ENCODE data around the gene GALNT8. TPM values are rescaled to one million over a fixed set of nuclear protein-coding genes. Genes with fewer than 3 reads are reported as not detected.
"Not testable (repeated sequence)": the region's sequence is repeated elsewhere in the genome, so short reads cannot be mapped to it uniquely, and the experiment has no call there.

The GALNT8 gene
- polyA plus RNA-seq, 1 experiment: not detected

DNA sequence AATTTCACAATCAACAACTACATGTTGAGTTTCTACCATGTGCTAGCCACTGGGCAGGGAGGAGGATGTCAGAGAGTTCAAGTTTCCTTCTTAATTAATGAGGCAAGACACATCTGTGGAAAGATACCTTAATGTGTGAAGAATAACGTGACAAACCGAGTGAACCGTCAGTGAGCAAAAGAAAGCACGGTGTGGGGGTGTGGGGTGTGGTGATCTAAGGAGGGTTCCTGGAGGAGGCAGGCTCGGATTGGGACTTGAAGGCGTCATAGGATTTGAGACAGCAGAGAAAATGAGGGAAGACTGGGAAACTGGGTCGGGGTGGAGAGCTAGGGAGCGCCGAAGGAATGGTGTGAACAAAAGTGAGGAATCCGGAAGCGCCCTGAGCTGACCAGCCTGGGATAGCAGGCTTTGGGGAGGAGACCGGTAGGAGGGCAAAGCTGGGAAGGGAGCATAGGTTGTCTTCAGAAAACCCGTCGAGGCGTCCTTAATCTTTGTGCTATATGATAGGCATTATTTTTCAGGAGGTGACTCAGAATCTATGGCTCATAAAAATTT lies 22.3 kb downstream of the GALNT8 start:
- Histone ChIP-seq H3K27me3 (ENCODE audit: control insufficient read depth, insufficient read depth, low read length) (no peaks in the 10 kb centered on the region), H3K27ac (ENCODE audit: low read depth, low read length) (no peak overlapping the region), H3K4me3 (ENCODE audit: low read depth, low read length) (no peak overlapping the region), H3K9me3 (ENCODE audit: control insufficient read depth, insufficient read depth, low read length) (no peaks in the 10 kb centered on the region)
- no peak for TF ChIP-seq CTCF (IDR thresholded peaks at IDR 0.05; ENCODE audit: low read depth, low read length)
- no peak for DNase-seq (ENCODE audit: low read depth, low spot score)
- ChIA-PET POLR2A (no interaction called here), CTCF (interaction anchor here (0.6 kb wide), 1 partner anchor 14 kb away, joined by 3 read pairs; no protein-coding TSS in a partner anchor)

- Histone ChIP-seq H3K9me3 (ENCODE audit: control insufficient read depth, insufficient read depth, low read length) (no peaks in the 10 kb centered on the region), H3K27ac (ENCODE audit: low read depth, low read length) (no peak overlapping the region), H3K27me3 (ENCODE audit: control insufficient read depth, insufficient read depth, low read length) (no peaks in the 10 kb centered on the region), H3K4me3 (ENCODE audit: low read depth, low read length) (no peak overlapping the region)
- no peak for TF ChIP-seq CTCF (IDR thresholded peaks at IDR 0.05; ENCODE audit: low read depth, low read length)
- no peak for DNase-seq (ENCODE audit: low read depth, low spot score)
- ChIA-PET POLR2A (no interaction called here), CTCF (interaction anchor here (1.1 kb wide), 1 partner anchor 15 kb away, joined by 3 read pairs; no protein-coding TSS in a partner anchor)
Observed at GRCh38 chr12:4743046-4743445, 22.8 kb downstream of the GALNT8 start.

DNA sequence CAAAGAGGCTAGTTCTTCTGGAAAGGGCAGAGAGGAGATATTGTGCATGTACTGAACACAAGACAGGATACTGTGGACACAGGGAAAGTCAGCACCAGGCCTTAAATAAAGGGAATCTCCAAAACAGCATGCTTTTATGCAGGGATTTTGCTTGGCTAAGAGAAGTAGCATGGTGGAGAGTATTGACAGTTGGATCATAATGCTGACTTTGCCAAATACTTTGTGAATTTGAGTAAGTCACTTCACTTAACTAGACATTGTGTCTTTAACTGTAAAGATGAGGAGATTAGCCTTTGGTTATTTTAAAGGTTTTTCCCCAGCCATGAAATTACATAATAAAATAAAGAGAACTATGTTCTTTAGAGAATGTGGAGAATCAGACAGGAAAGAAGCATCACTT lies 24.5 kb downstream of the GALNT8 start:
- DNase-seq (ENCODE audit: low read depth, low spot score): no peak
- TF ChIP-seq CTCF (IDR thresholded peaks at IDR 0.05; ENCODE audit: low read depth, low read length): no peak
- ChIA-PET POLR2A (no interaction called here), CTCF (no interaction called here)
- Histone ChIP-seq H3K27me3 (ENCODE audit: control insufficient read depth, insufficient read depth, low read length) (no peaks in the 10 kb centered on the region), H3K4me3 (ENCODE audit: low read depth, low read length) (no peak overlapping the region), H3K9me3 (ENCODE audit: control insufficient read depth, insufficient read depth, low read length) (no peaks in the 10 kb centered on the region), H3K27ac (ENCODE audit: low read depth, low read length) (no peak overlapping the region)

- TF ChIP-seq CTCF (IDR thresholded peaks at IDR 0.05; ENCODE audit: low read depth, low read length): no peak
- Histone ChIP-seq H3K4me3 (ENCODE audit: low read depth, low read length) (no peak overlapping the region), H3K27ac (ENCODE audit: low read depth, low read length) (no peak overlapping the region), H3K27me3 (ENCODE audit: control insufficient read depth, insufficient read depth, low read length) (no peaks in the 10 kb centered on the region), H3K9me3 (ENCODE audit: control insufficient read depth, insufficient read depth, low read length) (no peaks in the 10 kb centered on the region)
- ChIA-PET POLR2A (no interaction called here), CTCF (no interaction called here)
- no peak for DNase-seq (ENCODE audit: low read depth, low spot score)
Observed at GRCh38 chr12:4745249-4745648, 25.0 kb downstream of the GALNT8 start.

- CTCF ChIA-PET; H3K9me3 ChIP-seq (ENCODE audit: control insufficient read depth, insufficient read depth, low read length); DNase-seq (ENCODE audit: low read depth, low spot score); H3K27me3 ChIP-seq (ENCODE audit: control insufficient read depth, insufficient read depth, low read length); H3K4me3 ChIP-seq (ENCODE audit: low read depth, low read length); H3K27ac ChIP-seq (ENCODE audit: low read depth, low read length); POLR2A ChIA-PET: not testable (repeated sequence)
Observed at GRCh38 chr12:4751654-4752053, 31.5 kb downstream of the GALNT8 start.
